Activated CD4-positive, alpha-beta T cell treated with anti-CD3 and anti-CD28 coated beads for 48 hours (primary cell): Measurements from ENCODE around the gene MTUS2.
"Not testable (repeated sequence)": the region's sequence is repeated elsewhere in the genome, so short reads cannot be mapped to it uniquely, and the experiment has no call there.

Source experiments
- DNase-seq: peaks from one replicate; pipeline ENCODE4 v3.0.0-alpha.2; 2020

MTUS2 gene

DNA sequence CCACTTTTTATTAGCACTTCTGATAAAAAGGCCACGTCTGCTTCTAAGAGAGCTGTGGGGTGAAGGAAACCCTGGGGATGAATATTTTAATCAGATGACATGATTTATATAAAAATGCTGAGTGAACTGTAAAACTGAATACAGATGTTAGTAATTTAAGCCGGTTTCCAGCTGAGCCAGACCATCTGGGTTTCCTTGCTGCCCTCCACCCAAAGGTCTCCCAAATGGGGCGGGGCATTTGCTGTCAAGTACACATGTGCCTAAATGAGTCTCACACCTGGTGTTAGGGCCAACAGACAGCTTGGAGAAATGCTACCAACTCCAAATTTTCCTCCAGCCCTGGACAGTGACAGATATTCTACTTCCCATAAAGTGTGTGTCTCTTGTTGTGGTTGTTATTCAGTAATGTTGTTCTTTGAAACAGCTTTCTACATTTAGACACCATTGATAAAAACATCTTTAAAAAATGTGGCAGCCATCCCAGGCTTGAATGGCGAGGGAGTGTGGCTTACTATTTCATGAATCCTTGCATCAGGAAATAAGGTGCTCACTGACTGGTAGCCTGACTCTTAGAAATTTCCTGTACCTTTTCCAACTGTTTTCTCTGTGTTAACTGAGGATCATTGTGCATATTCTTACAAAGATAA is 350.4 kb downstream of the MTUS2 start:
- DNase-seq = no peak

- no peak for DNase-seq
These were observed 351.1 kb downstream of the MTUS2 start for GRCh38 chr13:29171244-29171643.

DNA sequence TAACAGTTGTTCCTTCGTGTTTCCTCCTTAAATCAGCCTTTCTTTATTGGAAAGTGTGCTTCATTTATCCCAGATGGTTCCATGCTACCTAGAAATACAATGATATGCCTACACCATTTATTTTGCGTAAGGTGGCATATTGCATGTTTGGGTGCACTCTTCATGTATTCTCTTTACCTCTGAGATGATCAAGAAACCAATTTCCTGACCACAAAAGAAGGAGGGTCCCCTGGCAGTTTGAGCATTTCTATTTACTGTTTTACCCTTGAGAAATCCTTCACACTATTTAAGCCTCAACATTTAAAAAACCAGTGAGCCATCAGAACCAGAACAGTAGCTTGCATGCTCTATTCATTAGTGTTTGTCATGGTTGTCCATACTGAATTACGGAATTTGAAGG is 354.0 kb downstream of the MTUS2 start:
- DNase-seq = no peak

GRCh38 chr13:29175250-29175873 is 355.2 kb downstream of the MTUS2 start:
- DNase-seq = no peak

DNA sequence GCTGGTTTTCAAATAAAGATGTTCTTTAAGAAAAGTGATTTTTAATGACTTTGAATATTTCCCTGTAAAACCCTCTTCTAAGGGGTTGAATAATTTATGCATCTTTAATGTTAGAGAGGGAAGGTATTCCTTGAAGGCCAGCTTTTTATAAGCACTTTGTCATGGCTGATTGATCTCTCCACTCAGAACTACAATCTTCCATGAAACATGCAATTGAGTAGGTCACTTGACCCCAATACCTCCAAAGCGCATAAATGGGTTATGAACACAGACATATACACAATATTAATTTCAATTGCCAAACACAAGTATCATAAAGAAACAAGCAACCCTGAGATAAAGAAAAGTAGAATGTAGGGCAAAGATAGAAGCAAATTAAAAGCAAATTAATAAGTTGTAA is 359.9 kb downstream of the MTUS2 start:
- no peak for DNase-seq

- DNase-seq = no peak
These were observed 362.1 kb downstream of the MTUS2 start for GRCh38 chr13:29182216-29182615.

DNA sequence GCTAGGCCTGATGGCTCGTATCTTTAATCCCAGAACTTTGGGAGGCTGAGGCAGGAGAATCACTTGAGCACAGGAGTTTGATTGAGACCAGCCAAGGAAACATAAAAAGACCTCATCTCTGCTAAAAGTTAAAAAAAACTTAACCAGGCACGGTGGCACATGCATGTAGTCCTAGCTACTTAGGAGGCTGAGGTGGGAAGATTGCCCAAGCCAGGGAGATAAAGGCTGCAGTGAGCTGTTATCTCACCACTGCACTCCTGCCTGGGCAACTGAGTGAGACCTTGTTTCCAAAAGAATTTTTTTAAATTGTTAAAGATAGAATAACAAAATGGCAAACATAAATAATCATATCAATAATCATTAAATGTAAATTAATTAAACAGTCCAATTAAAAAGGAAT is 365.8 kb downstream of the MTUS2 start:
- no peak for DNase-seq

DNA sequence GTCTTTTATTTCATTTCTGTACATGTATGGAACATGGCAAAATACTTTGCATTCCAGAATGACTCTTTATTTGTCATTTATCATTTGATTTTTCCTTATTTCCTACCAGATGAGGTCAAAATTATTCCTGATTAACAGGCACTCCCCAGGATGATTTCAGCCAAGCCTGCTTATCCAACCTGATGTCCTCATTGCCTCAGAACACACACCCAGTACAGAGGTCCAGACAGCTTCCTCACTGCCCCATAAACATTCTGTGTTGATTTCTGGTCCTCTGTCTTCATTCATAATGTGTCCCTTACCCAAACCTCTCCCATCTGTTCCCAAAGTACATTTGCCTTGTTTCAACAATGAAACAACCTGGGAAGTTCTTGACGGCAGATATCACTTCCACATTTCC is 367.4 kb downstream of the MTUS2 start:
- no peak for DNase-seq

- DNase-seq = no peak
These were observed 370.2 kb downstream of the MTUS2 start for GRCh38 chr13:29190298-29190697.

- no peak for DNase-seq
These were observed 372.9 kb downstream of the MTUS2 start for GRCh38 chr13:29193083-29193482.

- DNase-seq = no peak
These were observed 375.3 kb downstream of the MTUS2 start for GRCh38 chr13:29195456-29195855.

GRCh38 chr13:29196409-29197074 is 376.4 kb downstream of the MTUS2 start:
- DNase-seq = no peak

- DNase-seq = not testable (repeated sequence)
These were observed 382.6 kb downstream of the MTUS2 start for GRCh38 chr13:29202753-29203152.

GRCh38 chr13:29204651-29205050 is 384.5 kb downstream of the MTUS2 start:
- no peak for DNase-seq

DNA sequence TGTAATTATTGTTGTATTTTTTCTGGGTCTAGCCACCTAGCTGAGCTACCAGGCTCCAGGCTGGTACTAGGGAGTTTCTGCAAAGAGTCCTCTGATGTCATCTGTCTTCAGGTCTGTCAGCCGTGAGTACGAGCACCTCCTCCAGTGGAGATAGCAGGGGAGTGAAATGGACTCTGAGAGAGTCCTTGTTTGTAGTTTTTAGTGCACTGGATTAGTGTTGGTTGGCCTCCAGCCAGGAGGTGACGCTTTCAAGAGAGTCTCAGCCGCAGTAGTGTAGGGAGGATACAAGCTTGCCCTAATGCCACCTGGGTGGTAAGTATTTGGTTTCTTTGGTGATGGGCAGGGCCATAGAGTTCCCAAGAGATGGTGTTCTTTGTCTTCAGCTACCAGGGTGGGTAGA is 390.5 kb downstream of the MTUS2 start:
- DNase-seq = no peak

DNA sequence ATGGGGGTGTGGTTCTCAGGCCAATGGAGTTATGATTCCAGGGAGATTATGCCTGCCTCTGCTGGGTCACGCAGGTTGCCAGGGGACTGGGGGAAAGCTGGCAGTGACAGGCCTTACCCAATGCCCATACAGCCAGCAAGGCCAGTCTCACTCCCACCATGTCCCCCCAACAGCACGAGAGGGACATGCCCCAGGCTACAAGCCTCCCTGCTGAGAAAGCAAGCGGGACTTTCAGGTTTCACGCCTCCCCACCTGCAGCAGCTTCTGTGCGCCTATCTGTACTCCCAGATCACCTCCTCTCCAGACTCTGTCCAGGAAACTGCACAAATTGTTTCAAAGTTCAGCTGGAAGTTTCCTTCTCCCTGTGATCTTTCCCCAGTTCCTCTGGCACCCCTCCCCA is 391.0 kb downstream of the MTUS2 start:
- DNase-seq = not testable (repeated sequence)

GRCh38 chr13:29222458-29222857 is 402.3 kb downstream of the MTUS2 start:
- no peak for DNase-seq

GRCh38 chr13:29224206-29224605 is 404.1 kb downstream of the MTUS2 start:
- no peak for DNase-seq

DNA sequence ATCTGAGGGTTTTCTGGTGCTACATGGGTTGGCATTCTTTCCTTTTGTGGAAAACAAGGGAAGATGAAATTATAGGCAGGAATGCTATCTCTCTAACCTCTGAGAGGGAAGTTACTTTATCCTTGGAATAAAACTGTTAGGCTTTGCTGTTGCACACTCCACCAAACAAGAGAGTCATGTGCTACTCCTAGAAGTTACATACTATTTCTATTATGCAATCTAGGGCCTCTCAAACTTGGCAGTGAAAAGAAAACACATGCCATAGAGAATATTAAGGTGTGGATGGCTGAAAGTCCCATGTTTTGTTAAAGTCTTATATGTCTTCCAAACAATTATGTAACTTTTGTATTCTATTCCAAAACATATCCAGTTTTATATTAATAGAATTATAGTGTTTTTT is 407.4 kb downstream of the MTUS2 start:
- DNase-seq = no peak

DNA sequence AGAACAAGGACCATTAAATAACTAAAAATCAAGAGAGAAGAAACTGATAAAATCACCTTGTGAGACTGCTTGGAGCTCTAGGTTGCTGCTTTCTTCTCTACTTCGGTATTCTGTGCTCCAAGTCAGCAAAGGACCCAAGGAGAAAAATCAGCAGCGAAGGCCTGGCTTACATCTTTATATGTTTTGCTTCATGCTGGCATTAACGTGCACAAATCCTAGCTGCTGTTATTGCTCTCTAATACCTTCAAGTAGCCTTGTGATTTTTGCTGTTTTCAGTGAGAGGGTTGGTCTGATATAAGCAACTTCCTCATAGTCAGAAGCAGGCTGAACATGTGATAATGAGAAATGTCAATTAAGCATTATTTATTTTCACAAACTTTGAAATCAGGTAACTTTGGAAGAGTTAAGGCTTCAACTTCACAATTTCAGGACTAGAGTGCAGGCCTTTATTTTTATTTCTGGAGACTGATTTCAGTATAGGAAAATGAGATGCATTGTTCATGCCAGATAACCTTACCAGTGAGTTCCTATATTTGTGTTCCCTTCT is 410.2 kb downstream of the MTUS2 start:
- DNase-seq = no peak

GRCh38 chr13:29239653-29240525 is 419.8 kb downstream of the MTUS2 start:
- no peak for DNase-seq

- no peak for DNase-seq
These were observed 434.7 kb downstream of the MTUS2 start for GRCh38 chr13:29254626-29255370.
